GM19463 (cell line): ENCODE data around the gene NOC4L.
A peak's percentile ranks its signal among the peaks of the same experiment; 100 is the strongest.

Source experiments
- ATAC-seq: cut with Tn5 transposase; IDR thresholded peaks from one replicate; pipeline ENCODE4 v1.9.1; 2021; ENCODE audit warnings: mild to moderate bottlenecking, moderate library complexity; ENCODE audit not compliant: unreplicated experiment

The NOC4L gene

GRCh38 chr12:132178801-132179401 is 34.6 kb downstream of the NOC4L start:
- ATAC-seq, result no peak

DNA sequence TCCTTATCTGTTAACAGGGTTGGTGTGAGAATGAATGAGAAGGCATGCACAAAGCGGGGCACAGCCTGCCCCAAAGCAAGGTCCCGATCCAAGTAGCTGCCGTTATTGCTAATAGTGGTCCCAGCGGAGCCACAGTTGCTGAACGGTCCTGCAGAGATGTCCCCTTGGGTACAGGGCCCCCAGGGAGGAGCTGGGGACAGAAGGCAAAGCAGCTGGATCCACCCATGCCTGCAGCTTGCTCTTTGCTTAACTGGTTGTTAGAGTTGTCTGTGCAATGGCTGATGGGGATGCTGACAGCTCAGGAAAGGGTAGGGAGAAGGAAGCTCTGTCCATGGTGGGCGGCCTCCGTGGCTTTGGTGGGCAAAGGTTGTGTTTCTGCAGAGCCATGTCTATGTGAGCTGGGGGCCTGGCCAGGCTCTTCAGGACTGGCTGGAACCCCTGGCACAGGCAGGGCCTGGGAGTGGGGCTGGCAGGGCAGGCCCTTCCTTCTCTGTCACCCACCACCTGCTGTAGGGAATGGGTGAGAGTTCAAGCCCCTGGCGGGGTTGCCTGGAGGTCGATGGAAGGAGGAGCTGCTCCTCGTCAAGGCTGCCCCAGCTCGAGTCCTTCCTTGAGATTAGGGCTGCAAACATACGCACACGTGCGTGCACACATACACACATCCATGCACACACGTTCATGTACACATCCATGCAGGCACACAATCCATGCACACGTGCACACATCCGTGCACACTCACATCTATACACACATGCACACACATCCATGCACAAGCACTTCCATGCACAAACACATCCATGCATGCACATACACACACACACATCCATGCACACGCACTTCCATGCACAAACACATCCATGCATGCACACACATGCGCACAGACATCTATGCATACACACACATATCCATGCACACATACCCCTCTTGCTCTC is 35.4 kb downstream of the NOC4L start:
- ATAC-seq, result no peak

GRCh38 chr12:132180648-132181546 is 36.6 kb downstream of the NOC4L start:
- ATAC-seq, result no peak

DNA sequence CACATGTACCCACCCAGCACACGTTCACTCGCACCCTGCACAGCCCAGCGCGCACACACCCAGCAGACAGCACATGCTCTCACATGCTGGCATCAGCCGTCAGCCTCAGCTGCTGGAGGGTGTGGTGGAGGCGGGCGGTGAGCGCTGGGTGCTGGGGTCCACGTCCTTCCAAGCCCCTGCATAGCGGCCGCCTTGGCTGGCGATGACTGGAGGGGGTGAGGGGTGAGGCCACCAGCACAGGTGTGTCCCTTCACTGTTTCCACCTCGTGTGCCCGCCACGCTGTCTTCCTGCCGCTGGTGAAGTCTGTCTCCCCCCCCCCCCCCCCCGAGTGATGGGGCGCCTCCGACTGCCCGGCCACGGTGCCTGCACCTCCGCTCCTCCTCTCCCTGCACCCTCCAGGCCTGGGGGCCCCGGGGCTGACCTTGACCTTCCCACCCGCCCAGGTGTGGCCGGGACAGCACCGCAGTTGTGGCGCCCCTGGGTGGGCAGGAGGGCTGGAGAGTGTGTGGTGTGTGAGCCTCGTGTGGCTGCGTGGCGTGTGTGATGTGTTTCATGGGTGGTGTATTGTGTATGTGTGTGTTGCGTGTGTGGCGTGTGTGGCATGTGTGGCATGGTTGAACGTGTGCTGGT is 37.4 kb downstream of the NOC4L start:
- ATAC-seq, result no peak

DNA sequence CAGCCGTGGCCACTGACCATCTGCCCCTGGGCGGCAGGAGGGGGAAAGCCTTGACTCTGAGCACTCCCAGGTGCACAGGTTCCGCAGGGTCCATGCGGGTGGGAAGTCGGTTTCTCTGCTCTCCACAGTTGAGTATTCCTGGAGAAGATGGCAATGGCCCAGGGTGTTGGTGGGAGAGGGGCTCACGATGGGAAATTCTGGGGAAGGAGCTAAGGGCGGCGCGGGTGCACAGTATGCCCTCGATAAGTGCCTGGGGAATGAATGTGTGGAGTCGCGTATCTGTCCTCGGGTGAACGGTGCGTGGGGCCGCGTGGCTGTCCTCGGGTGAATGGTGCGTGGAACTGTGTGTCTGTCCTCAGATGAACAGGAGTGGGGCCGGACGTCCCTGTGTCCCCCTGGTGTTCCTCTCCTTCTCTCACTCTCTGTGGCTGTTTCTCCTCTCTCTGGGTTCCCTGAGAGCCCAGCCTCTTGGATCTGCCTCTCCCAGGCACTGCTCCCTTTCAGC is 38.0 kb downstream of the NOC4L start:
- no peak for ATAC-seq

- ATAC-seq, result no peak
Observed at GRCh38 chr12:132182711-132183365, 38.6 kb downstream of the NOC4L start.

GRCh38 chr12:132185705-132186104 is 41.4 kb downstream of the NOC4L start:
- ATAC-seq, result no peak

- ATAC-seq, result no peak
Observed at GRCh38 chr12:132186208-132186856, 42.1 kb downstream of the NOC4L start.

DNA sequence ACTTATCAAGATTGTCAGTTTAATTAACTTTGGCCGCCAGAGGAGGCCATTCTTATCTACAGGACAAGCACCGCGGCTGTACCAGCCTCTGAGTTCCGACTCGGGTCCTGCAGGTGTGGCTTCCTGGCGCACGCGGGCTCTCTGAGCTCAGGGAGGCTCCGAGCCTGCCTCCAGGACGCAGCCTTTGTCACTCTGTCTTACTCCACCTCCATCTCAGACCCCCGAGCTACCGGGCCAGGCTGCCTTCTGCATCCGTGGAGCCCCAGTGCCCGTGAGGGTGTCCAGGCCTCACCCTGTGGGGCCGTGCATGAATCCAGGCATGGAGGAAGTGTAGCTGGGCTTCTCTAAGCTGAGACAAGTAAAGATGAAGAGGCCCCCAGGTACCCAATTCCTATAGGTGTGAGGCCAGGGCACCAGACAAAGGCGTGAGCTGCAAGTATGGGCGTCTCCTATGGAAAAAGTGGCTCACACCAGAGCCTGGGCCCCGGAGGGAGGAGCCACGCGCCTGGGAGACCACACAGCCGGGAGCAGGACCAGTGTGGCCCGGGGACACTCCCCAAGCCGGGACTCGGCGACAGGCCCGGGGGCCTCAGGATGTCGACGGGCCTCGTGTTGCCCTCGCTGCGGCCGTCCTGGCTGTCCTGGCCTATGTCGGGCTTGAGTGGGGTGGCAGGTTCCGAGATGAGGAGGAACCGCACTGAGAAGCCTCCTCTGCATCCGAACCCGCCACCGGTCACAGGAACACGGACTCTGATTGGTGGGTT is 42.8 kb downstream of the NOC4L start:
- ATAC-seq, result no peak

- ATAC-seq, result no peak
Observed at GRCh38 chr12:132187646-132188450, 43.6 kb downstream of the NOC4L start.

DNA sequence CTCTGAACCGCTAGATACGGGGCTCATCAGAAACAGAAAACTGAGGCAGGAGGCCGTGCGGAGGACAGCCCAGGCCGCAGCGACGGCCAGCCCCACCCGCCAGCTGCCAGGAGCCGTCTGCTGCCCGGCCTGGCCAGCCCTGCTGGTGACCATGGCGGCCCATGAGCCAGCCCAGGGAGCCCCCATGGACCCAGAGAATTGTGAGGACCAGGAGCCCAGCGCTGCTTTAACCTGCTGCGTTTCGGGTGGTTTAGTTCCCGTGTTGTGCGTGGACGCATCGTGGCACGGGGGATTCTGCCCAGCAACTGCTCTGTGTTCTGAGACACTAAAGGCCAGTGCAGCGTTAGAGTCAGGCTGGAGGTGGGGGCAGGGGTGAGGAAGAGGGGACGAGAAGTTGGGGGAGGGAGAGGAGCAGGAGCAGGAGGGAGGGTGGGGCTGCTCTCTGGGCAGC is 44.2 kb downstream of the NOC4L start:
- ATAC-seq, result no peak

GRCh38 chr12:132188916-132189325 is 44.7 kb downstream of the NOC4L start:
- ATAC-seq, result no peak

- ATAC-seq, result peak; percentile 95
Observed at GRCh38 chr12:132189378-132190011, 45.2 kb downstream of the NOC4L start.

GRCh38 chr12:132190012-132190755 is 45.9 kb downstream of the NOC4L start:
- ATAC-seq, result peak; percentile 17

DNA sequence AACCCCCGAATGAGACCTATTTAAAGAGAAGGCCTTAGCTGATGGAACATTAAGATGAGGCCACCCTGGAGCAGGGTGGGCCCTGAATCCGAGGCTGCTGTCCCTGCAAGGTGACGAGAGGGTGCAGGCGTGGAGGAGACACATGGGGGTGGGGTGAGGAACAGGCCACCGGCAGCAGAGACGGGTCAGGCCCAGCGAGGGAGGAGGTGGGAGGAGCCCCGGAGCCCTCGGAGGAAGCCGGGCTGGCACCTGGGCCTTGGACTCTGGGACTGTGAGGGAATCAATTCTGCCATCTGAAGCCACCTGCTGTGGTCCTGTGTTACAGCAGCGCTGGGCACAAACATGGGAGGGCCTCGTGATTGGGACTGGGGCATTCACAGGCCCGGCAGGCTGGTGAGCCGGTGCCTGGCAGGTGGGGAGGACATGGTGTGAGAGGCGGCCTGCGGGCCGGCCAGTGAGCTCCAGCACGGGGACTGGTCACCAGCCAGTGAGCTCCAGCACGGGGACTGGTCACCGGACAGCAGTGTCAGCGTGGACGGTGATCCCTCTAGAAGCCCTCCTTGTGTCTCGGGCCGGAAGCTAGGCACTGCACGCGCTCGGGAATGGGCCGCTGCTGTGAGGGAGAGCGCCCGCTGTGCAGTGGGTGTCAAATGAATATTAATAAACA is 46.7 kb downstream of the NOC4L start:
- no peak for ATAC-seq
